Measurements from ENCODE around the gene ITGA7.

DNA sequence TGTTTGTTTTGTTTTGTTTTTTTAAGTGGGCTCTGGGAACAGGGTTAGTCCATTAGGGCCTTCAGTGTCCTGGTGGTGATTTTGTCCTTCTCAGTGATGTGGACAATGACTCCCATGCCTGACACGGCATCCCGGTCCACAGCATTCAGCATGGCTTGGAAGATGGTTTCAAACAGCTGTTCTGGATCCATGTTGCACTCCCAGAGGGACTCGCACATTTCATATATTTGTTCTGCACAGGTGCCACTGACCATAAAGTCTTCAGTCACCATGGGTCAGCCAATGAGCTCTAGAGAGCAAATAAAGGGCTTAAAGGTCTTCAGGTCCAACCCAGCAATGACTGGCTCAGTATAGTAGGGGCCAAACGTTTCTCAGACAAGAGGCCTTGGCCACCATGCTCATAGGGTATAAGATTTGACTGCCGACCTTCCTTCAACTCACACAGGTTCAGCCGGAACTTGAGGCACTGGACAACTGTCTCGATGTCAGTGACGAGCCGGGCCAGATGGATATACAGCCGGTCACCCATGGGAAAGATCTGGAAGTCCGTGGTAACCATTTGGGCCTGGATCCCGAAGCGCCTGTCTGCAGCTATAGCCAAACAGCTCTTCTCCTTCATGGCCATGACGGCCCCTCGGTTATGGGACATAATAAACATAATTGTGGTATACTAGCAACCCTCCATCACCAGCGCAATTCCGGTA lies 53.0 kb downstream of the ITGA7 start:
- TF ChIP-seq, protein P1, sequence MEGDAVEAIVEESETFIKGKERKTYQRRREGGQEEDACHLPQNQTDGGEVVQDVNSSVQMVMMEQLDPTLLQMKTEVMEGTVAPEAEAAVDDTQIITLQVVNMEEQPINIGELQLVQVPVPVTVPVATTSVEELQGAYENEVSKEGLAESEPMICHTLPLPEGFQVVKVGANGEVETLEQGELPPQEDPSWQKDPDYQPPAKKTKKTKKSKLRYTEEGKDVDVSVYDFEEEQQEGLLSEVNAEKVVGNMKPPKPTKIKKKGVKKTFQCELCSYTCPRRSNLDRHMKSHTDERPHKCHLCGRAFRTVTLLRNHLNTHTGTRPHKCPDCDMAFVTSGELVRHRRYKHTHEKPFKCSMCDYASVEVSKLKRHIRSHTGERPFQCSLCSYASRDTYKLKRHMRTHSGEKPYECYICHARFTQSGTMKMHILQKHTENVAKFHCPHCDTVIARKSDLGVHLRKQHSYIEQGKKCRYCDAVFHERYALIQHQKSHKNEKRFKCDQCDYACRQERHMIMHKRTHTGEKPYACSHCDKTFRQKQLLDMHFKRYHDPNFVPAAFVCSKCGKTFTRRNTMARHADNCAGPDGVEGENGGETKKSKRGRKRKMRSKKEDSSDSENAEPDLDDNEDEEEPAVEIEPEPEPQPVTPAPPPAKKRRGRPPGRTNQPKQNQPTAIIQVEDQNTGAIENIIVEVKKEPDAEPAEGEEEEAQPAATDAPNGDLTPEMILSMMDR (conservative IDR thresholded peaks at IDR 0.05; ENCODE audit: low read length), result no peak
- no peak for TF ChIP-seq EZH2phosphoT487 (IDR thresholded peaks at IDR 0.05; ENCODE audit: borderline replicate concordance)
